Activated CD4-positive, alpha-beta T cell treated with anti-CD3 and anti-CD28 coated beads, Interleukin-2, amount 10 ng/mL, durations not matched to agents 24 days and 14 days (primary cell): Measurements from ENCODE around the gene FREM1. TPM values are rescaled to one million over a fixed set of nuclear protein-coding genes. Genes with fewer than 3 reads are reported as not detected.

ENCODE experiments used
- DNase-seq: peaks from one replicate; pipeline ENCODE4 v3.0.0; 2022
- H3K27ac Mint-ChIP-seq: one replicate; pipeline ENCODE4 v1.8.0; 2022; ENCODE audit warnings: mild to moderate bottlenecking, mixed read lengths
- H3K27me3 Mint-ChIP-seq: one replicate; pipeline ENCODE4 v1.8.0; 2022; ENCODE audit warnings: mixed read lengths
- H3K36me3 Mint-ChIP-seq: one replicate; pipeline ENCODE4 v1.8.0; 2022; ENCODE audit warnings: low read depth, mild to moderate bottlenecking, mixed read lengths
- H3K4me1 Mint-ChIP-seq: one replicate; pipeline ENCODE4 v1.8.0; 2021; ENCODE audit warnings: mixed read lengths
- H3K4me3 Mint-ChIP-seq: one replicate; pipeline ENCODE4 v1.8.0; 2022; ENCODE audit warnings: mild to moderate bottlenecking, moderate library complexity, mixed read lengths
- H3K9me3 Mint-ChIP-seq: one replicate; pipeline ENCODE4 v1.8.0; 2021; ENCODE audit warnings: mixed read lengths
- intact Hi-C: fragments of 100-400 bp; cut with micrococcal nuclease; formaldehyde crosslinking; loops from one replicate; pipeline ENCODE4 v1.15.1; 2023
- total RNA-seq: library from RNA; stranded (reverse); gene quantifications from 2 replicates; pipeline ENCODE4 v1.2.3, GENCODE V29; 2022

Gene FREM1
- total RNA-seq, 1 donor from 2014 or later = not detected

- H3K36me3 Mint-ChIP-seq = no peaks in the 10 kb centered on the region
- DNase-seq = no peak
- no peak overlapping the region for H3K27ac Mint-ChIP-seq
- intact Hi-C loops = no loop called here
- peaks cover 22% of the 10 kb centered on the region for H3K9me3 Mint-ChIP-seq
- H3K4me1 Mint-ChIP-seq = no peaks in the 10 kb centered on the region
- no peak overlapping the region for H3K4me3 Mint-ChIP-seq
- H3K27me3 Mint-ChIP-seq = peaks cover 10% of the 10 kb centered on the region
These were observed 208.0 kb downstream of the FREM1 start for GRCh38 chr9:14702200-14702720.

GRCh38 chr9:14693251-14693861 is 216.9 kb downstream of the FREM1 start, which contains the start of gene ZDHHC21:
ZDHHC21 (minus strand) TSS chr9:14693432; CDS start chr9:14674340, 19,092 bp downstream.
- peak within 1 kb of the TSS; percentile 95 for H3K27ac Mint-ChIP-seq
- H3K27me3 Mint-ChIP-seq = peaks cover 20% of the 10 kb centered on the region
- peak; percentile 88 for DNase-seq
- H3K36me3 Mint-ChIP-seq = peaks cover 16% of the 10 kb centered on the region
- H3K9me3 Mint-ChIP-seq = no peaks in the 10 kb centered on the region
- peak within 1 kb of the TSS; percentile 96 for H3K4me3 Mint-ChIP-seq
- intact Hi-C loops = loop anchor here (2.0 kb wide), 2 partner anchors 23 to 371 kb away; no protein-coding TSS in a partner anchor
- peaks cover 33% of the 10 kb centered on the region for H3K4me1 Mint-ChIP-seq

- Mint-ChIP-seq H3K4me1 (peaks cover 37% of the 10 kb centered on the region), H3K36me3 (peaks cover 19% of the 10 kb centered on the region), H3K27ac (peak overlapping the region; percentile 95), H3K9me3 (no peaks in the 10 kb centered on the region), H3K4me3 (peak overlapping the region; percentile 96), H3K27me3 (peaks cover 16% of the 10 kb centered on the region)
- no peak for DNase-seq
- intact Hi-C loops = loop anchor here (2.0 kb wide), 2 partner anchors 22 to 370 kb away; no protein-coding TSS in a partner anchor
These were observed 217.6 kb downstream of the FREM1 start for GRCh38 chr9:14692470-14693250.

GRCh38 chr9:14690948-14691730 is 219.1 kb downstream of the FREM1 start:
- Mint-ChIP-seq H3K4me1 (peaks cover 37% of the 10 kb centered on the region), H3K9me3 (no peaks in the 10 kb centered on the region), H3K4me3 (no peak overlapping the region), H3K27me3 (peaks cover 6% of the 10 kb centered on the region), H3K27ac (no peak overlapping the region), H3K36me3 (peaks cover 26% of the 10 kb centered on the region)
- intact Hi-C loops = no loop called here
- DNase-seq = no peak

- peaks cover 48% of the 10 kb centered on the region for H3K36me3 Mint-ChIP-seq
- H3K4me3 Mint-ChIP-seq = no peak overlapping the region
- no peak overlapping the region for H3K27ac Mint-ChIP-seq
- no peaks in the 10 kb centered on the region for H3K9me3 Mint-ChIP-seq
- no peak for DNase-seq
- peaks cover 26% of the 10 kb centered on the region for H3K4me1 Mint-ChIP-seq
- intact Hi-C loops = no loop called here
- no peaks in the 10 kb centered on the region for H3K27me3 Mint-ChIP-seq
These were observed 223.0 kb downstream of the FREM1 start for GRCh38 chr9:14687042-14687719.

- Mint-ChIP-seq H3K36me3 (peaks cover 55% of the 10 kb centered on the region), H3K27ac (no peak overlapping the region), H3K4me3 (no peak overlapping the region), H3K9me3 (no peaks in the 10 kb centered on the region), H3K27me3 (no peaks in the 10 kb centered on the region), H3K4me1 (peaks cover 23% of the 10 kb centered on the region)
- no peak for DNase-seq
- intact Hi-C loops = no loop called here
These were observed 224.1 kb downstream of the FREM1 start for GRCh38 chr9:14686168-14686567.

Other genes starting within 250 kb of the FREM1 start
- 11.2 and 11.6 TPM in 2 replicates for gene ZDHHC21, start 217.0 kb downstream of the FREM1 start, total RNA-seq
- gene CER1, start 187.7 kb downstream of the FREM1 start, total RNA-seq = not detected in 2 replicates